NCI-H446 treated with DMSO at 0.1 percent for 48 hours (cell line): ENCODE data around the gene RAN.
"Not testable (repeated sequence)": the region's sequence is repeated elsewhere in the genome, so short reads cannot be mapped to it uniquely, and the experiment has no call there.

Source experiments
- DNase-seq: peaks from one replicate; lab custom pipeline; 2025; lab: John Stamatoyannopoulos, UW

Gene RAN

GRCh38 chr12:130849561-130850417 is 22.1 kb upstream of the RAN start:
- no peak for DNase-seq

- no peak for DNase-seq
These were observed 21.3 kb upstream of the RAN start for GRCh38 chr12:130850418-130851021.

DNA sequence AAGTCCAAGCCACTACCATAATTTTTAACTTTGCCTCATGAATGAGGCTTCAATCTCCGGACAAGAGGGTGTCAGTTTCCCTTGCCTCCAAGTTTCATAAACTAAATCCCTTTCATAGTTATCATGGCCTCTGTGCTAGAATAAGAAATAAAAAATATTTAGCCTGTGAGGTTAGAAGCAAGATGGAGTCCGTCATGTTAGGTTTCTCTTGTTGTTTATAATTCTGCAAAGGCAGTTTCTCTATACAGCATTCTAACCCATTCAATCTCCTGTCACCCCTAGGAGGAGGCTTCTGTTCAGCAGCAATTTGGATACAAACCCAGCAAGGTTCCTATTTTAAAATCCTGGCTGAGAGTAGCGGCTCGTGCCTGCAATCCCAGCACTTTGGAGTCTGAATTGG is 15.8 kb upstream of the RAN start:
- DNase-seq = no peak

- DNase-seq = no peak
These were observed 13.8 kb upstream of the RAN start for GRCh38 chr12:130858084-130858483.

DNA sequence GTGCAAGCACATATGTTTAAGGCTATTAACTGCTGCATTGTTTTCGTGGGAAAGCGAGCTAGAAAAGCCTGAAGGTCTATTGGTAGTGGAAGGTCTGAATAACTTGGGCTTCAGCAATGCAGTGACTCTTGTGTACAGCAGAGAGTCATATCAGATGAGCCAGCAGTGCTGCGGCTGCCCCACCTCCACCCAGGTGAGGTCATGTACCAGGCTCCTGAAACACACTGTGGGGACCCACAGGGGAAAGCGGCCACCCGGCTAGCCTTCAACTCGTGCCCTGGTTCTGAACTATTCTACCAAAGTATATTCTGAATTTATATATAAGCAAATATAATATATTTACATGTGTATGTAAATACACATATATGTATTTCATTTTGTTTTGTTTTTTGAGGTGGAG is 12.7 kb upstream of the RAN start:
- DNase-seq = no peak

- DNase-seq = no peak
These were observed 11.6 kb upstream of the RAN start for GRCh38 chr12:130860311-130860710.

- no peak for DNase-seq
These were observed 9.7 kb upstream of the RAN start for GRCh38 chr12:130862161-130862560.

DNA sequence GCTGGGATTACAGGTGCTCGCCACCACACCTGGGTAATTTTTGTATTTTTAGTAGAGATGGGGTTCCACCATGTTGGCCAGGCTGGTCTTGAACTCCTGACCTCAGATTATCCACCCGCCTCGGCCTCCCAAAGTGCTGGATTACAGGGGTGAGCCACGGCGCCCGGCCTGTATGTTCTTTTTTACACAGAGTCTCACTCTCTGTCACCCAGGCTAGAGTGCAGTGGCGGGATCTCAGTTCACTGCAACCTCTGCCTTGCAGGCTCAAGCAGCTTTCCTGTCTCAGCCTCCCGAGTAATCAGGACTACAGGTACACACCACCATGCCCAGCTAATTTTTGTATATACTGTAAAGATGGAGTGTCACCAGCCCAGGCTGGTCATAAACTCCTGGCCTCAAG is 9.1 kb upstream of the RAN start:
- not testable (repeated sequence) for DNase-seq

DNA sequence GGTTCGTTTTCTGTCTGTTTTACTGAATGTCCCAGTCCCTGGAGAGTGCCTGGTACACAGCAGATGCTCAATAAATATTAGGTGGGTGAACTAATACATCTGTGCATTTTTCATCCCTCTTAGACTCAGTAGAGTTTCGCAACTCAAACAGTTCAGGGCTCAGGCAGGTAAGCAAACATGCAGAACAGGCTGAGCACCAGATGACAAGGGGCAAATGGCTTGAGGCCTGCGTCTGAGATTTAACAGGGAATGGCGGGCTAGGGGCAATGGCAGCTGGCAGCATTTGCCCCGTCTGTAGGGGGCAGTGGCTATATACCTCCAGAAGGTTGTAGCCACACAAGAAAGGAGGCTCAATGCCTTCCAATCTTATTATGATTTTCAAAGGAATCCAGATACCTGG is 8.6 kb upstream of the RAN start:
- DNase-seq = no peak

GRCh38 chr12:130868412-130868811 is 3.5 kb upstream of the RAN start:
- DNase-seq = no peak

DNA sequence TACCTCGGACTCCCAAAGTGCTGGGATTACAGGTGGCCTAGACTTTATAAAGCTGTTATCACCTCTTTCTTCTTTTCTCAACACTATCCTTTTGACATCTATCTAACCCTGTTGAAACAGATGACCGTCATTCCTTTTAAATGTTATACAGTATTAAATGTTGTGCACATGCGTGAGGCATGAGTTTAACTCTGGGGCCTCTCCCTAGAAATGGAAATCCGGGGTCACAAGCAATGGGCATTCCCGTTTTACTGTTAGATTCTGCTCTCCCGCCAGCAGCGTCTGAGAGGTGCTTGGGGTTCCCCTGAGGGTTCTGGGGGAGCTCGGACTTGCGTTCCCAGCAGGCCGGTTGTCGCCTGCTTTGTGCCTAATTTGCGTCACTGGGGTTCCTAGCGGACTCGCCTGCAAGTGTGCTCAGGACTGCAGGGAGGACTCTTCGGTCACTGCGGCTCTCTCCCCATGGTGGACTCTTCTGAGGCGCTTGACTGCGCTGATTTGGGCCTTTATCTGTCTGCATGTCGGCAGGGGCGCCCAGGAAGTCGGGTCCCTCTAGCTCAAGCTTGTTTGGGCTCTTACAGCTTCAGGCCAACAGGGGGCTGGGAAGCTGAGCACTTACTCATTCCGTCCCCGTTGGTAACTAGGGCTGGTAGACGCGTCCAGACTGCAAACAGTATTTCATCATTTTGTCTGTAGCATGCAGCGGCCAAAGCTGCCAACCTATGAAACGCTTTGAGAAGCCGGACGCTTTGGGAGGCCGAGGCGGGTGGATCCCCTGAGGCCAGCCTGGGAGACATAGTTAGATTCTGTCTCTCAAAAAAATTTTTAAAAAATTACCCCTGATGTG is 1.2 kb upstream of the RAN start:
- DNase-seq = no peak

GRCh38 chr12:130872179-130873096 is 572 bp downstream of the RAN start:
- no peak for DNase-seq

DNA sequence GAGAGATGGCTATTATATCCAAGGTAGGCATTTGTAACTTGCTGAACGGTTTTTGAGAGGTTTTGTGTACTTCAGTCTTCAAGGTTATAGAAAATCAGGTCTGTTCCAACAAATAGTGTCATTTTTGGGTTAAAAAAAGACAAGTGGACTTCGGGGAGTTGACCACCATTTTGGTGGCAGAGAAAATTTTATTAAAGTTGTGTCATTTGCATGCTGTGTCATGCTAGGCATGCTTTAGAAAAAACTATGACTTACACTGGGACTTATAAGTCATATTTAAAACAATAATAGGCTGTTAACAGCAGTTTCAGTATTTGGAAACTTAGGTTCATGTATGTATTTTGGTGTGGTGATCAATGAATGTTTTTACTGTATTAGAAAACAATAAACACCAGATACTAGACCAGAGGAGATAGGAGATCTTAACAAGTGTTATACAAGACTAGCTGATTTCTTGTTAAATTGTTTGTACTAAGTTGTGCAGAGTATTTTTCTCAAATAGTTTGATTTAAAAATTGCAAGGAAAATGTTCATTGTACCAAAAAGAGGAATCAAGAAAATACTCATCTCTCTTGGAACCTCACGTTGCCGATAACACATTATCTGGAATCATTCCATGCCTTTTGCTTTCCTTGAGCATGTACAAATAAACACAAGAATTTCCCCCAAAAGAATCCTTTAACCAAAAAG is 1.4 kb downstream of the RAN start:
- DNase-seq = no peak

- DNase-seq = no peak
These were observed 2.0 kb downstream of the RAN start for GRCh38 chr12:130873825-130874224.

GRCh38 chr12:130874696-130875095 is 2.8 kb downstream of the RAN start:
- DNase-seq = no peak

DNA sequence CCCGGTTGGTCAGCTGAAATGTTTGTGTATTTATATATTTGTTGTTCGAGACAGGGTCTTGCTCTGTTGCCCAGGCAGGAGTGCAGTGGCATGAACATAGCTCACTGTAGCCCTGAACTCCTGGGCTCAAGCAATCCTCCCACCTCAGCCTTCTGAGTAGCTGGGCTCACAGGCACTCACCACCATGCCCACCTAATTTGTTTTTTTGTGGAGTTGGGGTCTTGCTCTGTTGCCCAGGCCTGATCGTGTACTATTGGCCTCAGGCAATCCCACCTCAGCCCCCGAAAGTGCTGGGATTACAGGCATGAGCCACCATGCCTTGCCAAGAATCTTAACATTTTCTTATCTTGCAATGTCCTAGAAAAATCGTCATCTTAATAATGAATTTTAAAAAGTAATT is 3.3 kb downstream of the RAN start:
- no peak for DNase-seq

DNA sequence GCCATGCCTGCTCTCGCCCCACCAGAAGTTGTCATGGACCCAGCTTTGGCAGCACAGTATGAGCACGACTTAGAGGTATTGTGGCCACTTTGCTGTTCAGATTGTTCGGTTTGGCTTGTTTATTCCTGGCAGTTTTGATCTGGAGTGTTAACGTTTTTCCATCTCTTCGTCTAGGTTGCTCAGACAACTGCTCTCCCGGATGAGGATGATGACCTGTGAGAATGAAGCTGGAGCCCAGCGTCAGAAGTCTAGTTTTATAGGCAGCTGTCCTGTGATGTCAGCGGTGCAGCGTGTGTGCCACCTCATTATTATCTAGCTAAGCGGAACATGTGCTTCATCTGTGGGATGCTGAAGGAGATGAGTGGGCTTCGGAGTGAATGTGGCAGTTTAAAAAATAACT is 3.8 kb downstream of the RAN start:
- not testable (repeated sequence) for DNase-seq

DNA sequence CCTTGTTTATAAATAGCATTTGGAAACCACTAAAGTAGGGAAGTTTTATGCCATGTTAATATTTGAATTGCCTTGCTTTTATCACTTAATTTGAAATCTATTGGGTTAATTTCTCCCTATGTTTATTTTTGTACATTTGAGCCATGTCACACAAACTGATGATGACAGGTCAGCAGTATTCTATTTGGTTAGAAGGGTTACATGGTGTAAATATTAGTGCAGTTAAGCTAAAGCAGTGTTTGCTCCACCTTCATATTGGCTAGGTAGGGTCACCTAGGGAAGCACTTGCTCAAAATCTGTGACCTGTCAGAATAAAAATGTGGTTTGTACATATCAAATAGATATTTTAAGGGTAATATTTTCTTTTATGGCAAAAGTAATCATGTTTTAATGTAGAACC is 4.4 kb downstream of the RAN start:
- DNase-seq = no peak

DNA sequence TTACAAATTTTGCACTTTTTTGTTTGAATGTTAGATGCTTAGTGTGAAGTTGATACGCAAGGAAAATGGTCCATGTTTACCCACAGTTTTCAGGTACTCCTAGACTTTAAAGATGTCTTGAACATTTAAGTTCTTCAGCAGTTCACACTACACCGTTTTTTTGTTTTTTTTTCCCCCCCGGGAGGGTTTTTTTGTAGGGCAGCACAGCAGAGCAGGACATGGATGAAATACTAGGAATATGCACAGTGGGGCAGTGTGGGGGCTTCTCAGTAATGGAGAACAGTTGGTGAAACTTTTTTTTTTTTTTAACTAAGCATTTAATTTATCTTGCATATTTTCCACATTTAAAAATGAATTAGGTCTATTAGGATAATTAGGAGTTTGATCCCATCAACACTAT is 4.9 kb downstream of the RAN start:
- DNase-seq = no peak

DNA sequence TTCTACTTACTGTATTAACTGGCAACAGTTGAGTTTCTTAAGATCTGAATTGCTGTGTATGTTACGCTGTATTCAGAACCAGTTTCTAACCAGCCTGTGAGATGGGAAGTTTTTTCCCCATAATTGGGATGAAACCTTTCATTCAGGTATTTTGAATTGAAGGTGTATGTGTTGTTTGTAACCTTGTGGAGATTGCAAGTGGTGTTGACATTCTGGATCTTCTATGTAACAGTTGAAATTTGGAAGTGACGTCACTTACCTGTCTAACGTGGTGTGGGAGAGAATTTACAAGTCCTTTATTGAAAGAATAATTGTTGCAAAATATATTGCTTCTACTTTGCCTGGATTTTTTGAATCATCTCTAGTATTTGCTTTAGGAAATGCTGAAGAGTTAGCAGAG is 5.5 kb downstream of the RAN start:
- DNase-seq = no peak
